WTC11 (cell line): ENCODE results near the gene CREBRF.

ENCODE experiments used
- NFYB ChIP-seq: sonication (generic); formaldehyde crosslinking; conservative IDR thresholded peaks from 2 replicates; pipeline ENCODE4 v1.8.0; 2022; ENCODE audit warnings: low read depth, missing genetic modification reagents
- NR2C2 ChIP-seq: sonication (generic); formaldehyde crosslinking; IDR thresholded peaks from 2 replicates; pipeline ENCODE4 v1.8.0; 2022; ENCODE audit warnings: mild to moderate bottlenecking, missing genetic modification reagents
- ZBTB21 ChIP-seq: sonication (generic); formaldehyde crosslinking; IDR thresholded peaks from 2 replicates; pipeline ENCODE4 v1.8.1; 2023; ENCODE audit warnings: mild to moderate bottlenecking, missing genetic modification reagents, borderline replicate concordance
- TF ChIP-seq, protein P1 (sequence below): sonication (generic); formaldehyde crosslinking; IDR thresholded peaks from 2 replicates; pipeline ENCODE4 v1.8.1; 2023; ENCODE audit warnings: mild to moderate bottlenecking, missing genetic modification reagents, borderline replicate concordance
- TF ChIP-seq, protein P2 (sequence below): fragments of 200-600 bp; IDR thresholded peaks from 2 replicates; pipeline ENCODE4 v1.8.0; 2022; ENCODE audit warnings: antibody characterized with exemption

GRCh38 chr5:173028811-173029327 is 27.3 kb upstream of the CREBRF start:
- TF ChIP-seq, protein P1, sequence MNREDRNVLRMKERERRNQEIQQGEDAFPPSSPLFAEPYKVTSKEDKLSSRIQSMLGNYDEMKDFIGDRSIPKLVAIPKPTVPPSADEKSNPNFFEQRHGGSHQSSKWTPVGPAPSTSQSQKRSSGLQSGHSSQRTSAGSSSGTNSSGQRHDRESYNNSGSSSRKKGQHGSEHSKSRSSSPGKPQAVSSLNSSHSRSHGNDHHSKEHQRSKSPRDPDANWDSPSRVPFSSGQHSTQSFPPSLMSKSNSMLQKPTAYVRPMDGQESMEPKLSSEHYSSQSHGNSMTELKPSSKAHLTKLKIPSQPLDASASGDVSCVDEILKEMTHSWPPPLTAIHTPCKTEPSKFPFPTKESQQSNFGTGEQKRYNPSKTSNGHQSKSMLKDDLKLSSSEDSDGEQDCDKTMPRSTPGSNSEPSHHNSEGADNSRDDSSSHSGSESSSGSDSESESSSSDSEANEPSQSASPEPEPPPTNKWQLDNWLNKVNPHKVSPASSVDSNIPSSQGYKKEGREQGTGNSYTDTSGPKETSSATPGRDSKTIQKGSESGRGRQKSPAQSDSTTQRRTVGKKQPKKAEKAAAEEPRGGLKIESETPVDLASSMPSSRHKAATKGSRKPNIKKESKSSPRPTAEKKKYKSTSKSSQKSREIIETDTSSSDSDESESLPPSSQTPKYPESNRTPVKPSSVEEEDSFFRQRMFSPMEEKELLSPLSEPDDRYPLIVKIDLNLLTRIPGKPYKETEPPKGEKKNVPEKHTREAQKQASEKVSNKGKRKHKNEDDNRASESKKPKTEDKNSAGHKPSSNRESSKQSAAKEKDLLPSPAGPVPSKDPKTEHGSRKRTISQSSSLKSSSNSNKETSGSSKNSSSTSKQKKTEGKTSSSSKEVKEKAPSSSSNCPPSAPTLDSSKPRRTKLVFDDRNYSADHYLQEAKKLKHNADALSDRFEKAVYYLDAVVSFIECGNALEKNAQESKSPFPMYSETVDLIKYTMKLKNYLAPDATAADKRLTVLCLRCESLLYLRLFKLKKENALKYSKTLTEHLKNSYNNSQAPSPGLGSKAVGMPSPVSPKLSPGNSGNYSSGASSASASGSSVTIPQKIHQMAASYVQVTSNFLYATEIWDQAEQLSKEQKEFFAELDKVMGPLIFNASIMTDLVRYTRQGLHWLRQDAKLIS (CRISPR knock-in tag) = no peak
- TF ChIP-seq, protein P2, sequence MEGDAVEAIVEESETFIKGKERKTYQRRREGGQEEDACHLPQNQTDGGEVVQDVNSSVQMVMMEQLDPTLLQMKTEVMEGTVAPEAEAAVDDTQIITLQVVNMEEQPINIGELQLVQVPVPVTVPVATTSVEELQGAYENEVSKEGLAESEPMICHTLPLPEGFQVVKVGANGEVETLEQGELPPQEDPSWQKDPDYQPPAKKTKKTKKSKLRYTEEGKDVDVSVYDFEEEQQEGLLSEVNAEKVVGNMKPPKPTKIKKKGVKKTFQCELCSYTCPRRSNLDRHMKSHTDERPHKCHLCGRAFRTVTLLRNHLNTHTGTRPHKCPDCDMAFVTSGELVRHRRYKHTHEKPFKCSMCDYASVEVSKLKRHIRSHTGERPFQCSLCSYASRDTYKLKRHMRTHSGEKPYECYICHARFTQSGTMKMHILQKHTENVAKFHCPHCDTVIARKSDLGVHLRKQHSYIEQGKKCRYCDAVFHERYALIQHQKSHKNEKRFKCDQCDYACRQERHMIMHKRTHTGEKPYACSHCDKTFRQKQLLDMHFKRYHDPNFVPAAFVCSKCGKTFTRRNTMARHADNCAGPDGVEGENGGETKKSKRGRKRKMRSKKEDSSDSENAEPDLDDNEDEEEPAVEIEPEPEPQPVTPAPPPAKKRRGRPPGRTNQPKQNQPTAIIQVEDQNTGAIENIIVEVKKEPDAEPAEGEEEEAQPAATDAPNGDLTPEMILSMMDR = no peak
- TF ChIP-seq NFYB (no peak), ZBTB21 (no peak), NR2C2 (CRISPR knock-in tag) (no peak)
